GM18499 (cell line): Measurements from ENCODE around the gene PROCA1.

ENCODE experiments used
- ATAC-seq: cut with Tn5 transposase; IDR thresholded peaks from one replicate; pipeline ENCODE4 v1.9.1; 2021; ENCODE audit warnings: moderate number of reproducible peaks; ENCODE audit not compliant: insufficient read depth, unreplicated experiment

The PROCA1 gene

GRCh38 chr17:28711723-28712031, at the start of gene PROCA1:
PROCA1 (minus strand) TSS chr17:28711888; CDS start chr17:28711660, 228 bp downstream.
- no peak for ATAC-seq

GRCh38 chr17:28760601-28761562, 49.2 kb upstream of the PROCA1 start:
- ATAC-seq, result no peak

- no peak for ATAC-seq
These were observed 47.7 kb upstream of the PROCA1 start for GRCh38 chr17:28759256-28759865.

GRCh38 chr17:28758411-28759121, 46.9 kb upstream of the PROCA1 start:
- ATAC-seq, result no peak

GRCh38 chr17:28756049-28756804, 44.5 kb upstream of the PROCA1 start:
- no peak for ATAC-seq

- ATAC-seq, result no peak
These were observed 43.8 kb upstream of the PROCA1 start for GRCh38 chr17:28755486-28755885.

GRCh38 chr17:28751600-28752366, 40.1 kb upstream of the PROCA1 start:
- no peak for ATAC-seq

- no peak for ATAC-seq
These were observed 38.7 kb upstream of the PROCA1 start for GRCh38 chr17:28750178-28751047.

GRCh38 chr17:28749516-28750177, 38.0 kb upstream of the PROCA1 start:
- ATAC-seq, result no peak

GRCh38 chr17:28748852-28749515, 37.3 kb upstream of the PROCA1 start:
- no peak for ATAC-seq

GRCh38 chr17:28747801-28748750, 36.4 kb upstream of the PROCA1 start:
- no peak for ATAC-seq

- no peak for ATAC-seq
These were observed 35.5 kb upstream of the PROCA1 start for GRCh38 chr17:28747051-28747691.

GRCh38 chr17:28746611-28747050, 34.9 kb upstream of the PROCA1 start:
- no peak for ATAC-seq

- no peak for ATAC-seq
These were observed 34.2 kb upstream of the PROCA1 start for GRCh38 chr17:28745786-28746411.

- ATAC-seq, result no peak
These were observed 33.5 kb upstream of the PROCA1 start for GRCh38 chr17:28744972-28745785.
